Kidney epithelial cell (primary cell): Measurements from ENCODE around the gene RAB40B. TPM values are rescaled to one million over a fixed set of nuclear protein-coding genes. Genes with fewer than 3 reads are reported as not detected.

Experiments used
- DNase-seq: peaks from one replicate; pipeline ENCODE4 v3.0.0-alpha.2; 2010; ENCODE audit warnings: low read depth
- H3K27me3 ChIP-seq: 2 replicates; pipeline ENCODE4 v1.6.0; 2011; ENCODE audit warnings: low read length; ENCODE audit not compliant: control insufficient read depth, insufficient read depth
- H3K36me3 ChIP-seq: 2 replicates; pipeline ENCODE4 v1.5.1; 2011; ENCODE audit warnings: low read length; ENCODE audit not compliant: control insufficient read depth, insufficient read depth
- H3K4me3 ChIP-seq: 2 replicates; pipeline ENCODE4 v1.5.1; 2011; ENCODE audit warnings: low read depth, mild to moderate bottlenecking, control low read depth, low read length
- total RNA-seq: library from RNA; depleted of rRNA; stranded (reverse); fragments of >200 nt; gene quantifications from 2 replicates; pipeline ENCODE4 v1.2.3, GENCODE V29; 2015
- TF ChIP-seq, protein P1 (sequence below): IDR thresholded peaks from 2 replicates; pipeline ENCODE4 v1.5.1; 2011; ENCODE audit warnings: mild to moderate bottlenecking, moderate library complexity, low read length, control low read depth, inconsistent platforms; ENCODE audit not compliant: insufficient read depth, poor library complexity, severe bottlenecking

The RAB40B gene
- total RNA-seq, 1 donor from 2014 or later: 7.3 TPM

GRCh38 chr17:82699551-82699950 lies 1.1 kb upstream of the RAB40B start:
- H3K4me3 ChIP-seq: no peak overlapping the region

DNA sequence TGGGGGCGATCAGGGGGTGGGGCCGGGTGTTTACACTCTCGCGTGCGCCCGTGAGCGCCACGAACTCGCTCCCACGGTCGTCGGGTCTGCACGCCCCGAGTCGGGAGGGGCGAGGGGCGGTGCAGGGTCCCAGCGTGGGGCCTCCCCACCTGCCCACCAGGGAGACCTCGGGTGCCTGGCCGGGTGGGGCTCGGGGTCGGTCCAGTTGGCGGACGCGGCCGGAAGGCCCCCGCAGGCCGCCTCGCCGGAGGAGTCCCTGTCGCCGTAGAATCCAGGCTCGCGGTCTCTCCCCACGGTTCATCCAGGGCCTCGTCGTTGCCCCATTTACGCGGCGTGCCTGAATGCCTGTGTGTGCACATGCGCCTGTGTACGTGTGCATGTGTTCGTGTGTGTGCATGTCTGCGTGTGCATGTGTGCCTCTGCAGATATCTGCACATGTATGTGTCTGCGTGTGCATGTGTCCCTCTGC lies 510 bp upstream of the RAB40B start:
- DNase-seq: no peak
- Histone ChIP-seq H3K27me3 (peaks cover 10% of the 10 kb centered on the region), H3K36me3 (no peaks in the 10 kb centered on the region), H3K4me3 (peak overlapping the region; percentile 62)
- TF ChIP-seq, protein P1, sequence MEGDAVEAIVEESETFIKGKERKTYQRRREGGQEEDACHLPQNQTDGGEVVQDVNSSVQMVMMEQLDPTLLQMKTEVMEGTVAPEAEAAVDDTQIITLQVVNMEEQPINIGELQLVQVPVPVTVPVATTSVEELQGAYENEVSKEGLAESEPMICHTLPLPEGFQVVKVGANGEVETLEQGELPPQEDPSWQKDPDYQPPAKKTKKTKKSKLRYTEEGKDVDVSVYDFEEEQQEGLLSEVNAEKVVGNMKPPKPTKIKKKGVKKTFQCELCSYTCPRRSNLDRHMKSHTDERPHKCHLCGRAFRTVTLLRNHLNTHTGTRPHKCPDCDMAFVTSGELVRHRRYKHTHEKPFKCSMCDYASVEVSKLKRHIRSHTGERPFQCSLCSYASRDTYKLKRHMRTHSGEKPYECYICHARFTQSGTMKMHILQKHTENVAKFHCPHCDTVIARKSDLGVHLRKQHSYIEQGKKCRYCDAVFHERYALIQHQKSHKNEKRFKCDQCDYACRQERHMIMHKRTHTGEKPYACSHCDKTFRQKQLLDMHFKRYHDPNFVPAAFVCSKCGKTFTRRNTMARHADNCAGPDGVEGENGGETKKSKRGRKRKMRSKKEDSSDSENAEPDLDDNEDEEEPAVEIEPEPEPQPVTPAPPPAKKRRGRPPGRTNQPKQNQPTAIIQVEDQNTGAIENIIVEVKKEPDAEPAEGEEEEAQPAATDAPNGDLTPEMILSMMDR: no peak

More at GRCh38 chr17:82699551-82699950, 1.1 kb upstream of the RAB40B start:
- Histone ChIP-seq H3K36me3 (no peaks in the 10 kb centered on the region), H3K27me3 (peaks cover 10% of the 10 kb centered on the region)
- TF ChIP-seq, protein P1: no peak
- DNase-seq: no peak

DNA sequence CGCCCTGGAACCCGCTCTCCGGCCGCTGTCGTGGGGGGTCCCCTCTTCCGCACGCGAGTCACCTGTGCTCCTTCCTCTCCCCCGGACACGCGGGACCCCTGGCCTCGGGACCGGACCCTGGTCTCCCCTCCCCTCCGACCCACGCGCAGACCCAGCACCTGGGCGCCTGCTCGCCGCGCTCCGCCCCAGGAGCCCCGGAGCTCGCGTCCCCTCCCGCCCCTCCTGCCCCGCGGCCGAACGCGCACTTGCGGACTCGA lies 762 bp downstream of the RAB40B start:
- H3K27me3 ChIP-seq: peaks cover 6% of the 10 kb centered on the region

GRCh38 chr17:82696916-82697807 lies 1.3 kb downstream of the RAB40B start:
- Histone ChIP-seq H3K27me3 (peaks cover 6% of the 10 kb centered on the region), H3K4me3 (peak overlapping the region; percentile 68), H3K36me3 (no peaks in the 10 kb centered on the region)
- TF ChIP-seq, protein P1: no peak
- DNase-seq: no peak

More for the DNA sequence above, 762 bp downstream of the RAB40B start:
- TF ChIP-seq, protein P1: no peak
- DNase-seq: no peak
- peak overlapping the region; percentile 68 for H3K4me3 ChIP-seq
- no peaks in the 10 kb centered on the region for H3K36me3 ChIP-seq

- Histone ChIP-seq H3K27me3 (peaks cover 6% of the 10 kb centered on the region), H3K4me3 (no peak overlapping the region), H3K36me3 (no peaks in the 10 kb centered on the region)
- TF ChIP-seq, protein P1: no peak
- DNase-seq: no peak
These were observed 2.2 kb downstream of the RAB40B start for GRCh38 chr17:82696259-82696658.

GRCh38 chr17:82694647-82695046 lies 3.9 kb downstream of the RAB40B start:
- Histone ChIP-seq H3K27me3 (peaks cover 6% of the 10 kb centered on the region), H3K4me3 (no peak overlapping the region), H3K36me3 (no peaks in the 10 kb centered on the region)
- DNase-seq: no peak
- TF ChIP-seq, protein P1: no peak
